ENCODE measurements around the gene AP4M1. TPM values are rescaled to one million over a fixed set of nuclear protein-coding genes. Genes with fewer than 3 reads are reported as not detected.

Gene AP4M1
- total and polyA plus RNA-seq, 7 donors = 8.8 to 19.2 (median 12.0) TPM

DNA sequence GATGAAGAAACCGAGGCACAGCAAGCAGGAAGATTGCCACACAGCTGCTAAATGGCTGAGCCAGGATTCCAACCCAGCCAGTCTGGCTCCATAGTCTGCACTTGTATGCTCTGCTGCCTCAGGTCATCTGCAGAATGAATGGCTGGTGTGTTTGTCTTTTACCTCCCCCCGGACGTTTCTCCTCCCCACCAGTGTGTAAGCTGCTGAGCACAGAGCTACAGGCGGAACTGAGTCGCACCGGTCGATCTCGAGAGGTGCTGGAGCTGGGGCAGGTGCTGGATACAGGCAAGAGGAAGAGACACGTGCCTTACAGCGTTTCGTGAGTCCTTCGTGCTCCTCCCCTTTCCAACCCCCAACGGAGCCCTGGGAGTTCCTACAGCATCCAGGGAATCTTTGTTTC is 20.6 kb downstream of the AP4M1 start:
- no peak for ATAC-seq
- no peak overlapping the region for H3K4me3 ChIP-seq
- 70 to 75% (median 70%) methylated on average over 13 of the region's 13 CpGs for WGBS, 3 donors
- H3K27ac ChIP-seq = no peak overlapping the region
- H3K36me3 ChIP-seq (ENCODE audit: insufficient read depth in 1 of 2, low read depth in 1 of 2) = peaks cover 0 to 5% of the 10 kb centered on the region in 2 donors
- H3K4me1 ChIP-seq = peaks cover 26% of the 10 kb centered on the region
- intact Hi-C loops (cut with DNase I) = no loop called here
- DNase-seq = no peak
- TF ChIP-seq, protein P1, sequence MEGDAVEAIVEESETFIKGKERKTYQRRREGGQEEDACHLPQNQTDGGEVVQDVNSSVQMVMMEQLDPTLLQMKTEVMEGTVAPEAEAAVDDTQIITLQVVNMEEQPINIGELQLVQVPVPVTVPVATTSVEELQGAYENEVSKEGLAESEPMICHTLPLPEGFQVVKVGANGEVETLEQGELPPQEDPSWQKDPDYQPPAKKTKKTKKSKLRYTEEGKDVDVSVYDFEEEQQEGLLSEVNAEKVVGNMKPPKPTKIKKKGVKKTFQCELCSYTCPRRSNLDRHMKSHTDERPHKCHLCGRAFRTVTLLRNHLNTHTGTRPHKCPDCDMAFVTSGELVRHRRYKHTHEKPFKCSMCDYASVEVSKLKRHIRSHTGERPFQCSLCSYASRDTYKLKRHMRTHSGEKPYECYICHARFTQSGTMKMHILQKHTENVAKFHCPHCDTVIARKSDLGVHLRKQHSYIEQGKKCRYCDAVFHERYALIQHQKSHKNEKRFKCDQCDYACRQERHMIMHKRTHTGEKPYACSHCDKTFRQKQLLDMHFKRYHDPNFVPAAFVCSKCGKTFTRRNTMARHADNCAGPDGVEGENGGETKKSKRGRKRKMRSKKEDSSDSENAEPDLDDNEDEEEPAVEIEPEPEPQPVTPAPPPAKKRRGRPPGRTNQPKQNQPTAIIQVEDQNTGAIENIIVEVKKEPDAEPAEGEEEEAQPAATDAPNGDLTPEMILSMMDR (IDR thresholded peaks at IDR 0.05) = no peak
- no peaks in the 10 kb centered on the region for H3K27me3 ChIP-seq (ENCODE audit: insufficient read depth in 3 of 3, low read length in 2 of 3)
- H3K9me3 ChIP-seq = no peaks in the 10 kb centered on the region

DNA sequence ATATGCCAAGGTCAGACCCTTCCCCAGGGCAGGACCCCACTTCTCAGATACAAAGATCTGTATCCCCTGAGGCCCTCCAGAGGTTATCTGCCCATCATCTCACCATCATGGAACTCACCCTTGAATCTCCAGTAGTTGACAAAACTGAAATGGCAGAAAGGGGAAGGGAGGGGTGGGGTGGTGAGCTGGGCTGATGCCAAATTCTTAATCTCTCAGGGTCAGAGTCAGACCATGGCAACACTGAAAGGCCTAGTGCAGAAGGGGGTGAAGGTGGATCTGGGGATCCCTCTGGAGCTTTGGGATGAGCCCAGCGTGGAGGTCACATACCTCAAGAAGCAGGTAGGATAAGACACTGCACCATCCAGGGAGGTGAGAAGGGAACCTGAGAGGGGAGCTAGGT is 21.1 kb downstream of the AP4M1 start:
- H3K4me1 ChIP-seq = peaks cover 26% of the 10 kb centered on the region
- H3K9me3 ChIP-seq = no peaks in the 10 kb centered on the region
- TF ChIP-seq, protein P1 (IDR thresholded peaks at IDR 0.05) = no peak
- no peak overlapping the region for H3K27ac ChIP-seq
- DNase-seq (no peak), ATAC-seq (no peak)
- H3K27me3 ChIP-seq (ENCODE audit: insufficient read depth in 3 of 3, low read length in 2 of 3) = no peaks in the 10 kb centered on the region
- 85 to 90% (median 88%) methylated on average over 1 of the region's 1 CpG for WGBS, 3 donors
- H3K36me3 ChIP-seq (ENCODE audit: insufficient read depth in 1 of 2, low read depth in 1 of 2) = peaks cover 0 to 5% of the 10 kb centered on the region in 2 donors
- intact Hi-C loops (cut with DNase I) = no loop called here
- no peak overlapping the region for H3K4me3 ChIP-seq

DNA sequence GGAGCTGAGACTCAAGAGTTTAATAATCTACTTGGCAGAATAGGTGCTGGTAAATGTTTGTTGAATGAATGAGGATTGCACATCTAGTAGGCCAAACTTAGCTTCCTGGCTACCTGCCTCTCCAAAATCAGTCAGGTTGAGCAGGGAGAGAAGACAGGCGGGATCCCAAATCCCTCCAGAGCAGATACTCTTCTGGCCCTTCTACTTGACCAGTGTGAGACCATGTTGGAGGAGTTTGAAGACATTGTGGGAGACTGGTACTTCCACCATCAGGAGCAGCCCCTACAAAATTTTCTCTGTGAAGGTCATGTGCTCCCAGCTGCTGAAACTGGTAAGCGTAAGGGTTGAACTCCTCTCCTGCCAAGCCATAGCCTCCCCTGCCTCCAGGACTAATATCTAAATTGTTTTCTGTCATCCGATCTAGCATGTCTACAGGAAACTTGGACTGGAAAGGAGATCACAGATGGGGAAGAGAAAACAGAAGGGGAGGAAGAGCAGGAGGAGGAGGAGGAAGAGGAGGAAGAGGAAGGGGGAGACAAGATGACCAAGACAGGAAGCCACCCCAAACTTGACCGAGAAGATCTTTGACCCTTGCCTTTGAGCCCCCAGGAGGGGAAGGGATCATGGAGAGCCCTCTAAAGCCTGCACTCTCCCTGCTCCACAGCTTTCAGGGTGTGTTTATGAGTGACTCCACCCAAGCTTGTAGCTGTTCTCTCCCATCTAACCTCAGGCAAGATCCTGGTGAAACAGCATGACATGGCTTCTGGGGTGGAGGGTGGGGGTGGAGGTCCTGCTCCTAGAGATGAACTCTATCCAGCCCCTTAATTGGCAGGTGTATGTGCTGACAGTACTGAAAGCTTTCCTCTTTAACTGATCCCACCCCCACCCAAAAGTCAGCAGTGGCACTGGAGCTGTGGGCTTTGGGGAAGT is 23.1 kb downstream of the AP4M1 start:
- DNase-seq (no peak), ATAC-seq (no peak)
- Histone ChIP-seq H3K4me1 (peaks cover 27% of the 10 kb centered on the region), H3K36me3 (ENCODE audit: insufficient read depth in 1 of 2, low read depth in 1 of 2) (peaks cover 0 to 5% of the 10 kb centered on the region in 2 donors), H3K9me3 (no peaks in the 10 kb centered on the region), H3K4me3 (no peak overlapping the region), H3K27me3 (ENCODE audit: insufficient read depth in 3 of 3, low read length in 2 of 3) (no peaks in the 10 kb centered on the region), H3K27ac (no peak overlapping the region)
- TF ChIP-seq, protein P1 (IDR thresholded peaks at IDR 0.05) = no peak
- intact Hi-C loops (cut with DNase I) = loop anchor here (5.0 kb wide), 3 partner anchors 32 to 132 kb away; partner anchors contain the start of gene COPS6 (in 1 of the 2)
- WGBS, 3 donors = 64 to 73% (median 65%) methylated on average over 4 of the region's 4 CpGs

DNA sequence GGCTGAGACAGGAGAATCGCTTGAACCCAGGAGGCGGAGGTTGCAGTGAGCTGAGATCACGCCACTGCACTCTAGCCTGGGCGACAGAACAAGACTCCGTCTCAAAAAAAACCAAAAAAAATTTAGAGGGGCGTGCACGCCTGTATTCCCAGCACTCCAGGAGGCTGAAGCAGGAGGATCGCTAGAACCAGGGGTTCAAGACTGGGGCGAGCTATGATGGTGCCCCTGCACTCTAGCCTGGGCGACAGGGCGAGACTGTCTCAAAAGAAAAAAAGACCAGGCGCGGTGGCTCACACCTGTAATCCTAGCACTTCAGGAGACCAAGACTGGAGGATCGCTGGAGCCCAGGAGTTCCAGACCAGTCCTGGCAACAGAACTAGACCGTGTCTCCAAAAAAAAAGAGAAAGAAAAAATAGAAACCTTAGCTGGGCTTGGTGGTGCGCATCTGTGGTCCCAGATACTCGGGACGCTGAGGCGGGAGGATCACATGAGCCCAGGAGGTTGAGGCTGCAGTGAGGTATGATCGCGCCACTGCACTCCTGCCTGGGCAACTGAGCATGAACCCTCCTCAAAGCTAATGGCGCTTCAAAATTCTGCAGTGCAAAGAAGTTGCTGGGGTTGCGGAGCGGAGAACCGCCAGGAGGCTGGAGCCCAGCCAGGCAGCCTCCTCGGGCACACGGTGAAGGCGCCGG is 24.9 kb downstream of the AP4M1 start:
- WGBS, 3 donors = 11% methylated on average over 29 of the region's 29 CpGs
- Histone ChIP-seq H3K4me1 (peaks cover 17% of the 10 kb centered on the region), H3K27me3 (ENCODE audit: insufficient read depth in 3 of 3, low read length in 2 of 3) (no peaks in the 10 kb centered on the region), H3K27ac (peak overlapping the region; percentile 91), H3K9me3 (no peaks in the 10 kb centered on the region), H3K4me3 (peak overlapping the region; percentile 92), H3K36me3 (ENCODE audit: insufficient read depth in 1 of 2, low read depth in 1 of 2) (peaks cover 0 to 5% of the 10 kb centered on the region in 2 donors)
- peak; percentile 14 to 51 (median 24) for ATAC-seq
- intact Hi-C loops (cut with DNase I) = loop anchor here (5.0 kb wide), 3 partner anchors 34 to 134 kb away; partner anchors contain the start of gene COPS6 (in 1 of the 2)
- TF ChIP-seq, protein P1 (IDR thresholded peaks at IDR 0.05) = no peak
- no peak for DNase-seq
